OCI-LY3 (cell line): ENCODE results near the gene NR2C2.

ENCODE experiments used
- CTCF ChIP-seq: fragments of 200-600, 300-600 bp; sonication (generic); IDR thresholded peaks from 2 replicates; pipeline ENCODE4 v1.5.1; 2014; ENCODE audit warnings: antibody characterized with exemption, low read length, low read depth
- EZH2phosphoT487 ChIP-seq: fragments of 200-600 bp; shearing (Covaris generic); IDR thresholded peaks from 2 replicates; pipeline ENCODE4 v1.6.1; 2018; ENCODE audit warnings: antibody characterized with exemption, mixed run types, low read depth

- no peak for TF ChIP-seq CTCF
- TF ChIP-seq EZH2phosphoT487, result no peak
Observed at GRCh38 chr3:15083252-15083651, 135.9 kb downstream of the NR2C2 start.
